ENCODE data around the gene MARK2.

- no peak for TF ChIP-seq EZH2 (IDR thresholded peaks at IDR 0.05)
- no peak for TF ChIP-seq CTCF (IDR thresholded peaks at IDR 0.05)
- TF ChIP-seq EZH2phosphoT487 (IDR thresholded peaks at IDR 0.05) = no peak
Observed at GRCh38 chr11:63882555-63883242, 43.8 kb downstream of the MARK2 start.
